Transverse colon (tissue), 3 donors: ENCODE measurements around the gene RNF113B.

Experiments
- CTCF ChIP-seq, 5 experiments: fragments of 200-600 bp in 3 of 5; fragments of 450-650 bp in 2 of 5; sonication (generic) in 3 of 5; IDR thresholded peaks; 1 replicate in 2 of 5; 2 replicates in 3 of 5; pipeline ENCODE4 v1.5.1; 2016 to 2017; ENCODE audit warnings: antibody characterized with exemption in 5 of 5, inconsistent platforms in 3 of 5, mild to moderate bottlenecking in 2 of 5, moderate library complexity in 1 of 5
- POLR2A ChIP-seq: fragments of 450-650 bp; IDR thresholded peaks from one replicate; pipeline ENCODE4 v1.6.1; 2016; ENCODE audit warnings: antibody characterized with exemption, mild to moderate bottlenecking, moderate library complexity

- no peak for TF ChIP-seq POLR2A
- no peak for TF ChIP-seq CTCF (IDR thresholded peaks at IDR 0.05)
These were observed 29.5 kb downstream of the RNF113B start for GRCh38 chr13:98147521-98147920.
